HG03097 (cell line): Measurements from ENCODE around the gene NFATC2IP.
"Not testable (repeated sequence)": the region's sequence is repeated elsewhere in the genome, so short reads cannot be mapped to it uniquely, and the experiment has no call there.

Source experiments
- ATAC-seq: cut with Tn5 transposase; IDR thresholded peaks from one replicate; pipeline ENCODE4 v1.9.1; 2021; ENCODE audit not compliant: unreplicated experiment, low FRiP score

NFATC2IP gene

DNA sequence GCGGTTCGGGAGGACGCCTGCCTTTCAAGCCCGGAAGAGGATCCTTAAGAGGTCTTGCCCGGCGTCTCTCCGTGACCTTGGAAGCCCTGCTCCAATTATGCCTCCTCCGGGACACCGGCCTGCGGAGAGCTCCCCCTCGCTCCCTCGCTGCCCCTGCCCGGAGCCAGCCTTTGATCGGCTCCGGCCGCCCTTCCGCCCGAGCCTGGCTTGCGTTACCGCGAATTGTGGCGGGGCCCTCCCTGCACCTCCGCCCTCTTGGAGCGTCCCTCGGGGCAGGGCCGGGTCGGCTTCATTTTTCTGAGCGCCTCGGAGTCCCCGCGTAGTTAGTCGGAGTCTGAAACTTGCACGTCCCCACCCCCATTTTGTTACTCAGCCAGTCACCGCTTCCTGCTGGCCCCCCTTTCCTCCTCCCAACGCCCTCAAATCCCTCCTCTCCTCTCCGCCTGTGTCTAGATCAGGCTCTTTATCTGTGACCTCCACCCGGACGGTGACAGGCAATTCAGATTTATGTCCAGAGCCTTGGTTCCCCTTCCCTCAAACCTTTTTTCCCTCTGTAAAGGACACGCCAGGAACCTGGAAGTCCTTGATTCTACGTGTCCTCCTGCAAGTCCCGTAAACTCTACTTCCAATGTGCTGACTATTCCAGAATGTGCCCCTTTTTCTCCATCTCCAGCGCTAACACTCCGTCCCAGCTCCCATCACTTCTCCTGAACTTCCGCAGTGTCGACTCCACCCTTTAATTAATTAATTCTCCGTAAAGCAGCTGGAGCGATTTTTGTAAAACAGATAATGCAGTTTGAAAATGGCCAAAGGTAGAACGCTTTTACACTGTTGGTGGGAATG lies 25.1 kb upstream of the NFATC2IP start:
- peak; percentile 40 for ATAC-seq

DNA sequence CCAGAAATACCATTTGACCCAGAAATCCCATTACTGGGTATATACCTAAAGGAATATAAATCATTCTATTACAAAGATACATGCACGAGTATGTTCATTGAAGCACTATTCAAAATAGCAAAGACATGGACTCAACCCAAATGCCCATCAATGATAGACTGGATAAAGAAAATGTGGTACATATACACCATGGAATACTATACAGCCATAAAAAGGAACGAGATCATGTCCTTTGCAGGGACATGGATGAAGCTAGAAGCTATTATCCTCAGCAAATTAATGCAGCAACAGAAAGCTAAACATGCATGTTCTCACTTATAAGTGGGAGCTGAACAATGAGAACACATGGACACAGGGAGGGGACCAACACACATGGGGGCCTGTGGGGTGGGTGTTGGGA lies 24.5 kb upstream of the NFATC2IP start:
- ATAC-seq = not testable (repeated sequence)

DNA sequence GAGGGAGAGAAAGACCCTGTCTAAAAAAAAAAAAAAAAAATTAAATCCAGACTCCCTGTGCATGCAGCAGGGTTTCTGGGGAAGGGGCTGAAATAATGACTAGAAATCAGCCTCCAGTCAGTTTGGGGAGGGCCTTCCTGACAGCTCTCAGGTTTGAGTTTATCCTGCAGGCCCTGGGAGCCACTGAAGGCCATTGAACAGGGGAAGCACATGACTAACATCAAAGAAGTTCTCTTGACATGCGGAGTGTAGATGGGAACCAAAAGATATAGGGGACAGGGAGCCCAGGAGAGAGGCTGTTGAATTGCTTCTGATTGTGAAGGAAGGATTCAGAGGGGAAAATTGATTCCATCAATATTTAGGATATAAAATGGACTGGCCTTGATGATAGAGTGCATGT lies 22.9 kb upstream of the NFATC2IP start:
- ATAC-seq = no peak

DNA sequence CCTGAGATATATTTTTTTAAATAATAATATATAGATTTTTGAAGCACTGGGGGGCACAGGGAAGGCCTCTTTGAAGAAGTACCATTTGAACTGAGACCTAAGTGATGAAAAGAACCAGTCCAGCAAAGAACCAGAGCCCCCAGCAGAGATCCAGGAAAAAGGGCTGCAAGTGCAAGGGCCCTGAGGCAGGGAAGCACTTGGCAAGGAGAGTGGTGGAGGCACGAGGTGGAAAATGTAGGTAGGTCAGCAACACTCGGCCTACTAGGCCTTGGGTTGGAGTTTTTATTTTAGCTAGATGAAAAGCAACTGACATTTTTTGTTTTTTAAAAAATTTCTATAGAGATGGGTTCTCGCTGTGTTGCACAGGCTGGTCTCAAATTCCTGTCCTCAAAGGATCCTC lies 20.5 kb upstream of the NFATC2IP start:
- no peak for ATAC-seq

DNA sequence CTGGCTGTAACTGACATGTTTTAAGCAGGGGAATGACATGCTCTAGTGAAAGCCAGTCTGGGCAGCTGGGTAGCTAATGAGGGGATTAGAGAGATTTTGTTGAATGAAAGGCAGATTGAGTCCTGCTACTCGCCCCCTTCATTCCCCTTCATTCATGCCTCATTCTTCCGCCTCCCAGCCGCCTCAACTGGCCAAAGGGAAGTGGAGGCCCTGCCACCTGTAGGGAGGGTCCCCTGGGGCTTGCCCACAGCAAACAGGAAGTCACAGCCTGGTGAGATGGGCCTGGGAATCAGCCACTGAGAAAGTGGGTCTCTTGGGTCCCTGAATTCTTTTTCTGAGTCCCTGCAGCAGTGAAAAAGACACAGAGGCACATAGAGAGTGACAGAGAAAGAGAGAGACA lies 20.1 kb upstream of the NFATC2IP start:
- ATAC-seq = peak; percentile 55

DNA sequence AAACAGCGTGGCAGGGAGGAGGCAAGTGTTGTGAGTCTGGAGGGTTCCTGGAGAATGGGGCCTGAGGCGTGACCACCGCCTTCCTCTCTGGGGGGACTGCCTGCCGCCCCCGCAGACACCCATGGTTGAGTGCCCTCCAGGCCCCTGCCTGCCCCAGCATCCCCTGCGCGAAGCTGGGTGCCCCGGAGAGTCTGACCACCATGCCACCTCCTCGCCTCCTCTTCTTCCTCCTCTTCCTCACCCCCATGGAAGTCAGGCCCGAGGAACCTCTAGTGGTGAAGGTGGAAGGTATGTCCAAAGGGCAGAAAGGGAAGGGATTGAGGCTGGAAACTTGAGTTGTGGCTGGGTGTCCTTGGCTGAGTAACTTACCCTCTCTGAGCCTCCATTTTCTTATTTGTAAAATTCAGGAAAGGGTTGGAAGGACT lies 18.9 kb upstream of the NFATC2IP start, which contains the start of gene CD19:
CD19 (plus strand) TSS at position 171 of the 425 bp plus-strand sequence; CDS start at position 201, 30 bp downstream.
- ATAC-seq = no peak

- no peak for ATAC-seq
Observed at GRCh38 chr16:28932339-28933141, 18.2 kb upstream of the NFATC2IP start.

GRCh38 chr16:28933171-28933570 lies 17.6 kb upstream of the NFATC2IP start:
- no peak for ATAC-seq

DNA sequence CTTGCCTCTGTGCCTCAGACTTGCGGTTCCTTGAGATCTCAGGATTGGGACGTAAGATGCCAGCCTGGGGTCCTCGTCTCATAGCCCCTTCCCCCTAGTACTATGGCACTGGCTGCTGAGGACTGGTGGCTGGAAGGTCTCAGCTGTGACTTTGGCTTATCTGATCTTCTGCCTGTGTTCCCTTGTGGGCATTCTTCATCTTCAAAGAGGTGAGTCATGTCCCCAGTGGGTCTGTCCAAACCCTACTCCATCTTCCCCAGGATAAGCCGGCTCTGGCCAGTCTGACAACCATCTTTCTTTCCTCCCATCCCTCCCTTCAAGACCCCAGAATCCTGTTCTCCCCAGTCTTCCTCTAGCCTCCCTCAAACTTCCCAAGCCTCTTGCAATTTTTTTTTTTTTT lies 15.4 kb upstream of the NFATC2IP start:
- no peak for ATAC-seq

DNA sequence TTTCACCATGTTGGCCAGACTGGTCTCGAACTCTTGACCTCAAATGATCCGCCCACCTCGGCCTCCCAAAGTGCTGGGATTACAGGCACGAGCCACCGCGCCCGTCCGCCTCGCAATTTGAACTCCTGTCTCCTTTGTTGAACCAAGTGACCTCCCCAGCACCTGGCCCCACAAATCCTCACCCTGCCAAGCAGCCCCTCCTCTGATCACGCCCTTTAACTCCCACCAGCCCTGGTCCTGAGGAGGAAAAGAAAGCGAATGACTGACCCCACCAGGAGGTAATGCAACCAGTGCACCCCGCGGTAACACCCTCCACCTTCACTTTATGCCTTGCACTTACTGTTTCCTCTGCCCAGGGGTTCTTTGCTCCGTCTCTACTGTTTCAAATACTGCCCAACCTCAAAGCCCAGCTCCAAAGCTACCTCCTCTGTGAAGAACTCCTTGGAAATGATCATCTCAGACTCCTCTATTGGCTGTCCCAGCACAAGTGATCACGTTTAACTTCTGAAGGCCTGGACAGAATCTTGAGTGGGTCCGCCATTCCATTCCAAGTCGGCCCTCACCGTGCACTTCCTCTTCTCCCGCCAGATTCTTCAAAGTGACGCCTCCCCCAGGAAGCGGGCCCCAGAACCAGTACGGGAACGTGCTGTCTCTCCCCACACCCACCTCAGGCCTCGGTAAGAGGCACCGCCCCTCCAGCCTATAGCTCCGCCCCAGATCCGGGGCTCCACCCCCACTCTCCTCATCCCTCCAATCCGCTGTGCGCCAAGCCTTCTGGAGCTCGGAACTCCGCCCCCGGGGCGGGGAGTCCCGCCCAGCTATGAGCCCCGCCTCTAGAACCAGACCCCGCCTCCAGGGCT lies 14.6 kb upstream of the NFATC2IP start:
- ATAC-seq = peak; percentile 55

DNA sequence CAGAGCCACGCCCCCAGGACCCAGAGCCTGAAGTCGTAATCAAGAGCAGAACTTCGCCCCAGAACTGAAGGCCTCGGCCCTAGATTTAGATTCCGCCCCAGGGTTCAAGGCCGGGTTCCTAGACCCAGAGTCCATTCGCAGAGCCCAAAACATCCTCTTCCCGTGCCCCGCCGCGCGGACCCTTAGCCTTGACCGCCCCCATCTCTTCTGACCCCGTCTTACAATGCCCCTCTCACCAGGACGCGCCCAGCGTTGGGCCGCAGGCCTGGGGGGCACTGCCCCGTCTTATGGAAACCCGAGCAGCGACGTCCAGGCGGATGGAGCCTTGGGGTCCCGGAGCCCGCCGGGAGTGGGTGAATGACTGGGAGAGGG lies 14.0 kb upstream of the NFATC2IP start:
- ATAC-seq = no peak

- no peak for ATAC-seq
Observed at GRCh38 chr16:28937222-28937876, 13.4 kb upstream of the NFATC2IP start.

- no peak for ATAC-seq
Observed at GRCh38 chr16:28938721-28939120, 12.0 kb upstream of the NFATC2IP start.

DNA sequence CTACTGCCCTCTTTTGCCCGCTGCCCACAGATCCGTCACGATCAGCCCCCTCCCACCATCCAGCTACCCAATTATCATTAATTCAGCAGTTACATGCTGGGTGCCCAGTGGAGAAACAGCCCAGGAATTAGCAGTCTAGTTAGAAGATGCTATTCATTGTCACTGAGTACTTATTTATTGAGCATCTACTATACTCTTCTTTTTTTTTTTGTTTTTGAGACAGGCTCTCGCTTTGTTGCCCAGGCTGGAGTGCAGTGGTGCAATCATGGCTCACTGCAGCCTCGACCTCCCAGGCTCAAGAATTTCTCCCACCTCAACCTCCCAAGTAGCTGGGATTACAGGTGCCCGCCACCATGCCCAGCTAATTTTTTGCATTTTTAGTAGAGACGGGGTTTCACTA lies 10.9 kb upstream of the NFATC2IP start:
- ATAC-seq = not testable (repeated sequence)

DNA sequence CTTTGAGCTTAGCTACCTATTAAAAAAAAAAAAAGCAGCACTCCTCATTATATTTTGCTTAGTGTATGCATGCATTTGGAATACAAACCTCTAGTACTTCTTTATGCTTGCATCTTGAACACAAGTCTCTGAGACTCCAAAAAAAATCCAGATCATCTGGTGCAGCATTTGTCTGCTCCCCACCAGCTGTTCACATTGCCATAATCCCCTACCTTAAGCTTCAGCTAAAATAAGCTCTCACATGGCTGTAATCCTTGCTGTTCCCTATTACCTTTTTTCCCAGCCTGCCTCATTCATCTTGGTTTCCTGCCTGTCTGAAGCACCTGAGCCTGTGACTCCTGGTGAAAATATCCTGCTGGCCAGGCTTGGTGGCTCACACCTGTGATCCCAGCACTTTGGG lies 7.5 kb upstream of the NFATC2IP start:
- ATAC-seq = no peak

GRCh38 chr16:28946681-28947080 lies 4.1 kb upstream of the NFATC2IP start:
- ATAC-seq = no peak

- no peak for ATAC-seq
Observed at GRCh38 chr16:28951410-28951943, 740 bp downstream of the NFATC2IP start.

DNA sequence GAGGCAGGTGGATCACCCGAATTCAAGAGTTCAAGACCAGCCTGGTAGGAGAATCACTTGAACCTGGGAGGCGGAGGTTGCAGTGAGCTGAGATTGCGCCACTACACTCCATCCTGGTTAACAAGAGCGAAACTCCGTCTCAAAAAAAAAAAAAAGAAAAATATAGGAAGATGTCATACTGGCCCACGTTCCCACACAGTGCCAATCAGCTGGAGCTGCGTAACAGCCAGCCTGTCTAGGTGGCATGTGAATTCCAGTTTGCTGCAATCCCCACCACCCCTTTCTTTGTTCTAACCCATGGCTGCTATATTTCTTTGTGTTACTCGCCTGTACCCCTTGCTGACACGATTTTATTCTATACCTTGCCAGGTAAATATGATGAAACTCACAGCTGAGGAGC lies 7.5 kb downstream of the NFATC2IP start:
- no peak for ATAC-seq

GRCh38 chr16:28958836-28959235 lies 8.1 kb downstream of the NFATC2IP start:
- no peak for ATAC-seq

- ATAC-seq = no peak
Observed at GRCh38 chr16:28964072-28964471, 13.3 kb downstream of the NFATC2IP start.
